Nephron (organoid): ENCODE measurements around the gene FANCG.

Source experiments
- H3K27ac Mint-ChIP-seq, 3 experiments: 2 replicates each; pipeline ENCODE4 v1.8.0; 2020; ENCODE audit warnings: mixed read lengths in 3 of 3, mild to moderate bottlenecking in 2 of 3, moderate library complexity in 1 of 3
- H3K27me3 Mint-ChIP-seq: 2 replicates; pipeline ENCODE4 v1.8.0; 2021; ENCODE audit warnings: low read depth, mild to moderate bottlenecking, moderate library complexity, mixed read lengths
- H3K36me3 Mint-ChIP-seq: 2 replicates; pipeline ENCODE4 v1.8.0; 2020; ENCODE audit warnings: low read depth, mixed read lengths
- H3K4me1 Mint-ChIP-seq: 2 replicates; pipeline ENCODE4 v1.8.0; 2020; ENCODE audit warnings: mixed read lengths
- H3K4me3 Mint-ChIP-seq, 3 experiments: 2 replicates each; pipeline ENCODE4 v1.8.0; 2020; ENCODE audit warnings: mild to moderate bottlenecking in 3 of 3, mixed read lengths in 3 of 3, moderate library complexity in 2 of 3
- H3K9me3 Mint-ChIP-seq: 2 replicates; pipeline ENCODE4 v1.8.0; 2020; ENCODE audit warnings: mixed read lengths
- CTCF ChIP-seq, 3 experiments: fragments of 200-600 bp; sonication (generic); IDR thresholded peaks; one replicate each; pipeline ENCODE4 v1.5.0; 2021; ENCODE audit warnings: antibody characterized with exemption in 3 of 3; ENCODE audit not compliant: unreplicated experiment in 3 of 3

FANCG gene

GRCh38 chr9:35096035-35096849 is 16.5 kb upstream of the FANCG start, which contains the start of gene PIGO:
Gene PIGO, minus strand, starts transcription at chr9:35096591. Its CDS starts 1,026 bp downstream, at chr9:35095565.
- Mint-ChIP-seq H3K27me3 (no peaks in the 10 kb centered on the region), H3K9me3 (no peaks in the 10 kb centered on the region), H3K36me3 (peaks cover 32% of the 10 kb centered on the region), H3K4me3 (peak within 1 kb of the TSS; percentile 88 to 90 (median 89)), H3K4me1 (peaks cover 9% of the 10 kb centered on the region), H3K27ac (peak within 1 kb of the TSS; percentile 63 to 94 (median 90))
- peak; percentile 78 to 89 (median 79) for TF ChIP-seq CTCF (IDR thresholded peaks at IDR 0.05; ENCODE audit: unreplicated experiment in 3 of 3)

DNA sequence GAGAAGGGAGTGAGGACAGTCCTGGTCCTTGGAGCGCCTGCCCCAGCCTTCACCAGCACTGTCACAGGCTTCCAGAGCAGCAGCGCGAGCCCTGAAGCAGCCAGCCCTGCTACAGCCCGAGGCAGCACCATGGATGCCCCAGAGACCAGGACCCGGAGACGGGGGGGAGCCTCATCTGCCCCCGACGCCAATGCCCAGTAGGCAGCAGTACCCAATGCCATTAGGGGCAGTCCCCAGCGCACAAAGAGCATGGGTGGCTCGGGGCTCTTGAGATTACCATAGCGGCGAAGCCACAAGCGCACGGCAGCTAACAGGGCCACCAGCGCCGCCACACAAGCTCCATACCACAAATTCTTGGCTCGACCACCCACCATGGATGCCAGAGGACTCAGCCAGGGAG is 11.8 kb upstream of the FANCG start:
- Mint-ChIP-seq H3K27ac (no peak overlapping the region), H3K4me3 (no peak overlapping the region), H3K4me1 (peaks cover 5% of the 10 kb centered on the region), H3K27me3 (no peaks in the 10 kb centered on the region), H3K9me3 (no peaks in the 10 kb centered on the region), H3K36me3 (peaks cover 42% of the 10 kb centered on the region)
- TF ChIP-seq CTCF (IDR thresholded peaks at IDR 0.05; ENCODE audit: unreplicated experiment in 3 of 3) = no peak

- TF ChIP-seq CTCF (IDR thresholded peaks at IDR 0.05; ENCODE audit: unreplicated experiment in 3 of 3) = no peak
- Mint-ChIP-seq H3K36me3 (peaks cover 42% of the 10 kb centered on the region), H3K27me3 (no peaks in the 10 kb centered on the region), H3K9me3 (no peaks in the 10 kb centered on the region), H3K27ac (no peak overlapping the region), H3K4me3 (no peak overlapping the region), H3K4me1 (no peaks in the 10 kb centered on the region)
Measured at GRCh38 chr9:35089434-35089833, 9.7 kb upstream of the FANCG start.

DNA sequence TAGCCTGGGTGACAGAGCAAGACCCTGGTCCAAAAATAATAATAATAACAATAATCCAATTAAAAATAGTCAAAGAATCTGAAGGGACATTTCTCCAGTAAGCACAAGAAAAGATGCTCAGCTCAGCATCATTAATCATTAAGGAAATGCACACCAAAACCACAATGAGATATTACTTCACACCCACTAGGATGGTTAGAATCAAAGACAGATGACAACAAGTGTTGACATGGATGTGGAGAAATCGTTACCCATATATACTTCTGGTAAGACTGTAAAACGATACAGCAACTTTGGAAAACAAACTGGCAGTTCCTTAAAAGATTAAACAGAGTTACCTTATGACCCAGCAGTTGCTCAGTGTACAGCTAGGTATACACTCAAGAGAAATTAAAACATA is 5.3 kb upstream of the FANCG start:
- Mint-ChIP-seq H3K27ac (no peak overlapping the region), H3K4me3 (no peak overlapping the region), H3K9me3 (no peaks in the 10 kb centered on the region), H3K4me1 (peaks cover 3% of the 10 kb centered on the region), H3K27me3 (no peaks in the 10 kb centered on the region), H3K36me3 (peaks cover 25% of the 10 kb centered on the region)
- TF ChIP-seq CTCF (IDR thresholded peaks at IDR 0.05; ENCODE audit: unreplicated experiment in 3 of 3) = no peak

- H3K27ac Mint-ChIP-seq = peak overlapping the region; percentile 29 to 93 (median 43)
- peaks cover 18% of the 10 kb centered on the region for H3K36me3 Mint-ChIP-seq
- peak overlapping the region; percentile 93 to 96 (median 94) for H3K4me3 Mint-ChIP-seq
- TF ChIP-seq CTCF (IDR thresholded peaks at IDR 0.05; ENCODE audit: unreplicated experiment in 3 of 3) = no peak
- H3K4me1 Mint-ChIP-seq = peaks cover 25% of the 10 kb centered on the region
- H3K27me3 Mint-ChIP-seq = no peaks in the 10 kb centered on the region
- no peaks in the 10 kb centered on the region for H3K9me3 Mint-ChIP-seq
Measured at GRCh38 chr9:35079041-35079425, 709 bp downstream of the FANCG start.

GRCh38 chr9:35078066-35078465 is 1.7 kb downstream of the FANCG start:
- Mint-ChIP-seq H3K36me3 (peaks cover 24% of the 10 kb centered on the region), H3K9me3 (no peaks in the 10 kb centered on the region)
- TF ChIP-seq CTCF (IDR thresholded peaks at IDR 0.05; ENCODE audit: unreplicated experiment in 3 of 3) = no peak

More at GRCh38 chr9:35078066-35078465, 1.7 kb downstream of the FANCG start:
- Mint-ChIP-seq H3K4me1 (peaks cover 26% of the 10 kb centered on the region), H3K27me3 (no peaks in the 10 kb centered on the region), H3K27ac (peak overlapping the region in 2 of 3 experiments; percentile 21 to 93), H3K4me3 (peak overlapping the region; percentile 93 to 96 (median 94))
